ENCODE data around the gene DUSP3. TPM values are rescaled to one million over a fixed set of nuclear protein-coding genes. Genes with fewer than 3 reads are reported as not detected.

DUSP3 gene
- total RNA-seq, 2 donors from 2014 or later, result 25.4 to 31.0 TPM

GRCh38 chr17:43825567-43825966 lies 46.8 kb upstream of the DUSP3 start:
- Histone ChIP-seq H3K9me3 (ENCODE audit: control insufficient read depth, low read length) (no peaks in the 10 kb centered on the region), H3K4me1 (ENCODE audit: control insufficient read depth, insufficient read depth, low read length) (no peaks in the 10 kb centered on the region), H3K4me3 (ENCODE audit: low read length) (no peak overlapping the region), H3K27ac (ENCODE audit: low read depth, low read length) (no peak overlapping the region), H3K9ac (ENCODE audit: extremely low read depth, low read length, poor library complexity, severe bottlenecking) (no peak overlapping the region), H3K27me3 (ENCODE audit: control insufficient read depth, insufficient read depth, low read length, poor library complexity, severe bottlenecking) (no peaks in the 10 kb centered on the region), H3K36me3 (ENCODE audit: control insufficient read depth, insufficient read depth, low read length) (no peaks in the 10 kb centered on the region)
- no peak overlapping the region for H3K4me3 Mint-ChIP-seq
- no peak for DNase-seq
- H3K9me3 Mint-ChIP-seq, result no peaks in the 10 kb centered on the region
- no peak overlapping the region for H3K27ac Mint-ChIP-seq
- peaks cover 2% of the 10 kb centered on the region for H3K36me3 Mint-ChIP-seq (ENCODE audit: low read depth)
- TF ChIP-seq CTCF (conservative IDR thresholded peaks at IDR 0.05), result no peak
- no peaks in the 10 kb centered on the region for H3K27me3 Mint-ChIP-seq (ENCODE audit: insufficient read depth)
- WGBS, 2 experiments (ENCODE audit: insufficient coverage in 1 of 2, insufficient read length in 1 of 2), result 91 to 92% methylated on average over 2 to 12 of the region's 12 CpGs
- H3K4me1 Mint-ChIP-seq, result peaks cover 1% of the 10 kb centered on the region

- Mint-ChIP-seq H3K4me1 (no peaks in the 10 kb centered on the region), H3K27me3 (ENCODE audit: insufficient read depth) (no peaks in the 10 kb centered on the region), H3K9me3 (no peaks in the 10 kb centered on the region), H3K27ac (no peak overlapping the region), H3K4me3 (no peak overlapping the region), H3K36me3 (ENCODE audit: low read depth) (peaks cover 4% of the 10 kb centered on the region)
- H3K9ac ChIP-seq (ENCODE audit: extremely low read depth, low read length, poor library complexity, severe bottlenecking), result no peak overlapping the region
- H3K9me3 ChIP-seq (ENCODE audit: control insufficient read depth, low read length), result no peaks in the 10 kb centered on the region
- H3K4me3 ChIP-seq (ENCODE audit: low read length), result no peak overlapping the region
- no peaks in the 10 kb centered on the region for H3K27me3 ChIP-seq (ENCODE audit: control insufficient read depth, insufficient read depth, low read length, poor library complexity, severe bottlenecking)
- H3K27ac ChIP-seq (ENCODE audit: low read depth, low read length), result no peak overlapping the region
- TF ChIP-seq CTCF (conservative IDR thresholded peaks at IDR 0.05), result no peak
- H3K36me3 ChIP-seq (ENCODE audit: control insufficient read depth, insufficient read depth, low read length), result no peaks in the 10 kb centered on the region
- 91 to 94% methylated on average over 6 to 10 of the region's 10 CpGs for WGBS, 2 experiments (ENCODE audit: insufficient coverage in 1 of 2, insufficient read length in 1 of 2)
- no peak for DNase-seq
- no peaks in the 10 kb centered on the region for H3K4me1 ChIP-seq (ENCODE audit: control insufficient read depth, insufficient read depth, low read length)
Measured at GRCh38 chr17:43823350-43824084, 44.7 kb upstream of the DUSP3 start.

GRCh38 chr17:43822570-43823190 lies 43.9 kb upstream of the DUSP3 start:
- Mint-ChIP-seq H3K4me3 (no peak overlapping the region), H3K27me3 (ENCODE audit: insufficient read depth) (no peaks in the 10 kb centered on the region), H3K4me1 (no peaks in the 10 kb centered on the region), H3K27ac (no peak overlapping the region), H3K9me3 (no peaks in the 10 kb centered on the region), H3K36me3 (ENCODE audit: low read depth) (peaks cover 4% of the 10 kb centered on the region)
- no peaks in the 10 kb centered on the region for H3K9me3 ChIP-seq (ENCODE audit: control insufficient read depth, low read length)
- no peaks in the 10 kb centered on the region for H3K36me3 ChIP-seq (ENCODE audit: control insufficient read depth, insufficient read depth, low read length)
- 80 to 84% methylated on average over 1 to 5 of the region's 5 CpGs for WGBS, 2 experiments (ENCODE audit: insufficient coverage in 1 of 2, insufficient read length in 1 of 2)
- DNase-seq, result no peak
- H3K4me3 ChIP-seq (ENCODE audit: low read length), result no peak overlapping the region
- H3K9ac ChIP-seq (ENCODE audit: extremely low read depth, low read length, poor library complexity, severe bottlenecking), result no peak overlapping the region
- no peaks in the 10 kb centered on the region for H3K4me1 ChIP-seq (ENCODE audit: control insufficient read depth, insufficient read depth, low read length)
- no peaks in the 10 kb centered on the region for H3K27me3 ChIP-seq (ENCODE audit: control insufficient read depth, insufficient read depth, low read length, poor library complexity, severe bottlenecking)
- no peak overlapping the region for H3K27ac ChIP-seq (ENCODE audit: low read depth, low read length)
- TF ChIP-seq CTCF (conservative IDR thresholded peaks at IDR 0.05), result no peak

Measured in endodermal cell (in vitro differentiated cells).